Adipocyte (in vitro differentiated cells): ENCODE data around the gene PRSS38.

Experiments
- DNase-seq: peaks from one replicate; pipeline ENCODE4 v3.0.0-alpha.2; 2015; ENCODE audit warnings: low read depth
- H3K27me3 ChIP-seq: replicated peaks from 2 replicates; pipeline ENCODE4 v1.7.0; 2013; ENCODE audit warnings: mild to moderate bottlenecking, low read length, moderate library complexity; ENCODE audit not compliant: control insufficient read depth, insufficient read depth
- H3K36me3 ChIP-seq: 2 replicates; pipeline ENCODE4 v1.7.0; 2013; ENCODE audit warnings: low read length, mild to moderate bottlenecking, moderate library complexity; ENCODE audit not compliant: control insufficient read depth, insufficient read depth, severe bottlenecking
- H3K4me1 ChIP-seq: 2 replicates; pipeline ENCODE4 v1.7.0; 2013; ENCODE audit warnings: mild to moderate bottlenecking, low read length, moderate library complexity; ENCODE audit not compliant: control insufficient read depth, insufficient read depth
- H3K4me3 ChIP-seq: 2 replicates; pipeline ENCODE4 v1.7.0; 2013; ENCODE audit warnings: mild to moderate bottlenecking, low read length, moderate library complexity
- H3K9ac ChIP-seq: 2 replicates; pipeline ENCODE4 v1.7.0; 2013; ENCODE audit warnings: mild to moderate bottlenecking, low read length, moderate library complexity
- H3K9me3 ChIP-seq: 2 replicates; pipeline ENCODE4 v1.7.0; 2013; ENCODE audit warnings: mild to moderate bottlenecking, low read length, moderate library complexity; ENCODE audit not compliant: control insufficient read depth

PRSS38 gene

DNA sequence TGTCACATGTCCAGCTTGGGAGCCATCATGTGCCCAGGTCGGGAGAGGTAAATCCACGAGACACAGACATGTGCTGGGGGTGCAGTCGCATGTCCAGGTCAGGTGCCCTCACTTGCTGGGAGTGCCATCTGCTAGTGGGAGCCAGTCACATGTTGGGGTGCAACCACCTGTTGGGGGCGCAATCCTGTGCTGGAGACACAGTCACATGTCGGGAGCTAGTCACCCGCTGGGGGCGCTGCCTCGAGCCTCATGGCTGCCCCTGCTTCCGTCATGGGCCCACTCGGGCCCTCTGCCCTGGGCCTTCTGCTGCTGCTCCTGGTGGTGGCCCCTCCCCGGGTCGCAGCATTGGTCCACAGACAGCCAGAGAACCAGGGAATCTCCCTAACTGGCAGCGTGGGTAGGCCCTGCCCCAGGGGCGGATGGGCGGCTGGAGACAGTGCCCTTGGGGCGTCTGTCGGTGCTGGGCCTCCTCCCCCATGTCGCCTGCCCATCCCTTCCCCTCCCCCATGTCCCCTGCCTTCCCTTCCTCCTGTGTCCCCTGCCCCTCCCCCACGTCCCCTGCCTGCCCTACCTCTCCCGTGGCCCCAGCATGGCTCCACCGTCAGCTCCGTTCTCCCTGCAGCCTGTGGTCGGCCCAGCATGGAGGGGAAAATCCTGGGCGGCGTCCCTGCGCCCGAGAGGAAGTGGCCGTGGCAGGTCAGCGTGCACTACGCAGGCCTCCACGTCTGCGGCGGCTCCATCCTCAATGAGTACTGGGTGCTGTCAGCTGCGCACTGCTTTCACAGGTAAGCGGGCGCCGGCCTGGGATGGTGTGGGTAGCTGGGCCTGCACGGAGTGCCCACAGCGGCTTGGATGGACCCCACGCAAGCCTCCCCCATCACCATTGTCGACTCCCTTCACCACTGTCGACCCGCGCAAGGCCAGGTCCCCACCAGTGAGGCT is at the start of gene PRSS38:
Gene PRSS38, plus strand, starts transcription at position 208 of the 942 bp plus-strand sequence. Its CDS starts 42 bp downstream, at position 250.
- no peak within 1 kb of the TSS for H3K9ac ChIP-seq
- H3K27me3 ChIP-seq: no peaks in the 10 kb centered on the region
- H3K4me1 ChIP-seq: no peaks in the 10 kb centered on the region
- H3K4me3 ChIP-seq: no peak within 1 kb of the TSS
- H3K9me3 ChIP-seq: peaks cover 20% of the 10 kb centered on the region
- no peak for DNase-seq
- H3K36me3 ChIP-seq: no peaks in the 10 kb centered on the region

DNA sequence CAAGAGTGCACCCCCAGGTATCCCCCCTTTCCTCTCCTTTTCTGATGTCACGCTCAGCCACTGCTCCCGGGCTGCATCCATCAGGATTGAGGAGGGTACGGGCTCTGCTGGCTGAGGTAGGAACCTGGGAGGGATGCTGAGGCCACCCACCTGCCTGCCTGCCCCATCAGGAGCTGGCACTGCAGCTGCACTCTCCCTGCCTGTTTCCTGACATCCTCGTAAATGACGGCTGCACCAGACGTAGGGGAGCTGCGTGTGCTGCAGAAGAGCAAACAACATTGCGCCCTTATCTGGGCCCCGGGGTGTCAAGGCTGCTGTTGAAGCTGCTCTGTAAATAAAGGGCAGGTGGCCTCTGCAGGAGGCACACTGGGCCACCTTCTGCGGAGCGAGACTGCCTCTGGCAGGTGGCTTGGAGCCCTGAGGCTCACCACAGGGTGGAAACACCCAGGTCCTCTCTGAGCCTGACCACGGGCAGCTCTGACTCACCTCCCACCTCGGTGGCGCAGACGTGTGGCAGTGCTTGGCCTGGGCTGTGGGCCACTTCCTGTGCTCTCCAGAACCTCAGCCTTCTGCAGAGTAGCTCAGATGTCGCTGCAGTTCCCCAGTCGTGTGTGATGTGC is 49.4 kb upstream of the PRSS38 start:
- Histone ChIP-seq H3K4me3 (no peak overlapping the region), H3K9me3 (no peaks in the 10 kb centered on the region), H3K36me3 (peaks cover 37% of the 10 kb centered on the region), H3K9ac (no peak overlapping the region), H3K4me1 (peaks cover 4% of the 10 kb centered on the region), H3K27me3 (no peaks in the 10 kb centered on the region)
- DNase-seq: no peak

- Histone ChIP-seq H3K4me1 (peaks cover 4% of the 10 kb centered on the region), H3K36me3 (peaks cover 38% of the 10 kb centered on the region), H3K4me3 (no peak overlapping the region), H3K9ac (no peak overlapping the region), H3K9me3 (no peaks in the 10 kb centered on the region), H3K27me3 (no peaks in the 10 kb centered on the region)
- no peak for DNase-seq
These were observed 48.7 kb upstream of the PRSS38 start for GRCh38 chr1:227766653-227767277.

- Histone ChIP-seq H3K4me1 (peaks cover 3% of the 10 kb centered on the region), H3K36me3 (peaks cover 44% of the 10 kb centered on the region), H3K27me3 (no peaks in the 10 kb centered on the region), H3K9ac (no peak overlapping the region), H3K4me3 (no peak overlapping the region), H3K9me3 (no peaks in the 10 kb centered on the region)
- no peak for DNase-seq
These were observed 47.9 kb upstream of the PRSS38 start for GRCh38 chr1:227767401-227768124.

- no peak overlapping the region for H3K9ac ChIP-seq
- peaks cover 44% of the 10 kb centered on the region for H3K36me3 ChIP-seq
- H3K9me3 ChIP-seq: no peaks in the 10 kb centered on the region
- H3K4me3 ChIP-seq: no peak overlapping the region
- H3K27me3 ChIP-seq: no peaks in the 10 kb centered on the region
- no peak for DNase-seq
- H3K4me1 ChIP-seq: no peaks in the 10 kb centered on the region
These were observed 47.4 kb upstream of the PRSS38 start for GRCh38 chr1:227768125-227768439.

- Histone ChIP-seq H3K4me1 (no peaks in the 10 kb centered on the region), H3K36me3 (peaks cover 44% of the 10 kb centered on the region), H3K27me3 (no peaks in the 10 kb centered on the region), H3K9ac (no peak overlapping the region), H3K9me3 (no peaks in the 10 kb centered on the region), H3K4me3 (no peak overlapping the region)
- DNase-seq: no peak
These were observed 46.8 kb upstream of the PRSS38 start for GRCh38 chr1:227768640-227769039.

- Histone ChIP-seq H3K27me3 (no peaks in the 10 kb centered on the region), H3K4me1 (no peaks in the 10 kb centered on the region), H3K9me3 (no peaks in the 10 kb centered on the region), H3K9ac (no peak overlapping the region), H3K4me3 (no peak overlapping the region), H3K36me3 (peaks cover 44% of the 10 kb centered on the region)
- DNase-seq: no peak
These were observed 46.2 kb upstream of the PRSS38 start for GRCh38 chr1:227769047-227769935.

DNA sequence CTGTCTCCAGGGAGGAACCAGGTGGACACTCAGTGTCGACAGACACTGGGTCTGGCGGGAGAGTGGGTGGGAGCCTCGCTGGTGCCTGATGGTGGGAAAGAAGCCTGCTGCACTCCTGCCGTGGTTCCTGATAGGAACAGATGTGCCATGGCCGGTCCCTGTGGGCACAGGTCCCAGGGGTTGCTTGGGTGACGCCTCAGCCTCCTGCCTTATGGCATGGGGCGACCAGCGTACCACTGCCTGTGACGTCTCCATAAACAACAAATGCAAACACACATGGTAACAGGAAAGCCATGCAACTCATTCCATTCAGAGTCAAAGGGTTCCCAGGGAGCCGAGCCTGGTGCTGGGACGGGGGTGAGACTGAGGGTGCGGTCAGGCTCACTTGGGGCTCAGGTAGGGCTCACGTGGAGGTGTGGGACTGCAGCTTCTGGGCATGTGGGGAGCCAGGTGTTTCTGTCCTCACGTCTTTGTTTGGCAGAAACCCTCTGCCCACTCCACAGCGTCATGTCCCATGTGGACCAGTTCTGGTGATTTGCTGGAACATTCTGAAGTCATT is 45.5 kb upstream of the PRSS38 start:
- no peak for DNase-seq
- no peak overlapping the region for H3K9ac ChIP-seq
- H3K36me3 ChIP-seq: peaks cover 44% of the 10 kb centered on the region
- no peak overlapping the region for H3K4me3 ChIP-seq
- H3K4me1 ChIP-seq: peaks cover 6% of the 10 kb centered on the region
- no peaks in the 10 kb centered on the region for H3K27me3 ChIP-seq
- H3K9me3 ChIP-seq: no peaks in the 10 kb centered on the region

DNA sequence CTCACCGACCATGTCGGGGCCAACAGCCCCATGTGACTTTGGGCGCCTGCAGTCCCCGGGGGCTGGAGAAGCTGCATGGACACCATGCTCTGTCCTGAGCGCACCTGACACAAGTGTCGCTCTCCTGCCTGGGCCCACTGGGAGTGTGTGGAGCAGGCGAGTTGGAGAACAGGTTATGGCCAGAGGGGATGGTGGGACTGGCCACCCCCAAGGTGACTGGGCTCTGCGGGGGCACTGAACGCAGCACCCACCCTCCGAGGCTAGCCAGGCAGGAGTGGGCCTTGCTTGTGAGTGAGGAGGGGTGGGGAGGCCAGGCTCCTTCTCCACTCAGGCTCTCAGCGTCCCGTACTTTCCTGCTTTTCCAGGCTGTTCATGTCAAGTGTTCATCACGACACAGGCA is 44.7 kb upstream of the PRSS38 start:
- Histone ChIP-seq H3K36me3 (peaks cover 44% of the 10 kb centered on the region), H3K9me3 (no peaks in the 10 kb centered on the region), H3K27me3 (no peaks in the 10 kb centered on the region), H3K9ac (no peak overlapping the region), H3K4me1 (peaks cover 6% of the 10 kb centered on the region), H3K4me3 (no peak overlapping the region)
- DNase-seq: no peak

DNA sequence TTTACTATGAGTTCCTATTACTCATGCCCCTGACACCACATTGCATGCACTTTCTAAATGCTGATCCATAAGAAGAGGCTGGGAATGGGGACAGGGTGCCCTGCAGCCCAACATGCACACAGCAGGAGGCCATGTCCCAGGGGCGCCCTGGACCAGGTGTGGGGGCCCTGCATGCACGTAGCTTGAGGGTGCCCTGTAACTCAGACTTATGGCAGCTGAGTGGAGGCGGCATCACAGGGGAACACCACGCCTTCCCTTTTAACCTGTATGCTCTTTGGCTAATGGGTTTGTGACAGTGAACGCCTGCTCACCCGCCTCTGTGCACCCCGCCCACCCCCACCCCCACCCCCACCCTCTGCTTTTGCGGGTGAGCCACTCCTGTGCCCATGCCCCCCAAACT is 44.1 kb upstream of the PRSS38 start:
- H3K9ac ChIP-seq: no peak overlapping the region
- H3K27me3 ChIP-seq: no peaks in the 10 kb centered on the region
- H3K4me1 ChIP-seq: peaks cover 6% of the 10 kb centered on the region
- H3K9me3 ChIP-seq: no peaks in the 10 kb centered on the region
- H3K36me3 ChIP-seq: peaks cover 49% of the 10 kb centered on the region
- DNase-seq: no peak
- H3K4me3 ChIP-seq: no peak overlapping the region
